Trophoblast cell (in vitro differentiated cells and primary cell): ENCODE results near the gene ISG20L2.

Experiments used
- DNase-seq, 2 donors: peaks; one replicate each; pipeline ENCODE4 v3.0.0-alpha.2; 2016
- H2AFZ ChIP-seq: 2 replicates; pipeline ENCODE4 v1.6.1; 2013; ENCODE audit warnings: low read length, moderate library complexity, mild to moderate bottlenecking; ENCODE audit not compliant: insufficient read depth, poor library complexity
- H2AK5ac ChIP-seq: 2 replicates; pipeline ENCODE4 v1.6.1; 2013; ENCODE audit warnings: mild to moderate bottlenecking, low read length
- H2BK120ac ChIP-seq: 2 replicates; pipeline ENCODE4 v1.6.1; 2013; ENCODE audit warnings: low read length, mild to moderate bottlenecking, moderate library complexity; ENCODE audit not compliant: insufficient read depth, poor library complexity
- H2BK12ac ChIP-seq: 2 replicates; pipeline ENCODE4 v1.6.1; 2013; ENCODE audit warnings: mild to moderate bottlenecking, low read length, moderate library complexity
- H2BK5ac ChIP-seq: 2 replicates; pipeline ENCODE4 v1.6.1; 2013; ENCODE audit warnings: low read length, low read depth, moderate library complexity, mild to moderate bottlenecking; ENCODE audit not compliant: poor library complexity
- H3K14ac ChIP-seq: 2 replicates; pipeline ENCODE4 v1.6.1; 2013; ENCODE audit warnings: mild to moderate bottlenecking, low read length
- H3K18ac ChIP-seq: 2 replicates; pipeline ENCODE4 v1.6.1; 2013; ENCODE audit warnings: mild to moderate bottlenecking, low read length
- H3K23ac ChIP-seq: 2 replicates; pipeline ENCODE4 v1.6.1; 2013; ENCODE audit warnings: low read length
- H3K27ac ChIP-seq: 2 replicates; pipeline ENCODE4 v1.5.1; 2013; ENCODE audit warnings: low read depth, mild to moderate bottlenecking, inconsistent platforms, low read length, moderate library complexity
- H3K27me3 ChIP-seq: 2 replicates; pipeline ENCODE4 v1.6.1; 2013; ENCODE audit warnings: inconsistent platforms, mild to moderate bottlenecking, low read length, moderate library complexity; ENCODE audit not compliant: insufficient read depth
- H3K36me3 ChIP-seq, 2 experiments: 1 replicate in 1 of 2; 2 replicates in 1 of 2; pipeline ENCODE4 v1.6.1; 2013; ENCODE audit warnings: low read length in 2 of 2, mild to moderate bottlenecking in 2 of 2, moderate library complexity in 1 of 2; ENCODE audit not compliant: insufficient read depth in 2 of 2, control insufficient read depth in 1 of 2
- H3K4ac ChIP-seq: 2 replicates; pipeline ENCODE4 v1.6.1; 2013; ENCODE audit warnings: low read depth, mild to moderate bottlenecking, low read length, moderate library complexity
- H3K4me1 ChIP-seq, 2 experiments: 1 replicate in 1 of 2; 2 replicates in 1 of 2; pipeline ENCODE4 v1.6.1; 2013; ENCODE audit warnings: low read length in 2 of 2, mild to moderate bottlenecking in 2 of 2, moderate library complexity in 1 of 2; ENCODE audit not compliant: insufficient read depth in 2 of 2, control insufficient read depth in 1 of 2
- H3K4me2 ChIP-seq: 2 replicates; pipeline ENCODE4 v1.6.1; 2013; ENCODE audit warnings: inconsistent platforms, mild to moderate bottlenecking, low read length, moderate library complexity
- H3K4me3 ChIP-seq: 2 replicates; pipeline ENCODE4 v1.5.1; 2013; ENCODE audit warnings: mild to moderate bottlenecking, low read depth, low read length, inconsistent platforms
- H3K79me1 ChIP-seq: one replicate; pipeline ENCODE4 v1.6.1; 2013; ENCODE audit warnings: low read length
- H3K79me2 ChIP-seq: 2 replicates; pipeline ENCODE4 v1.6.1; 2013; ENCODE audit warnings: low read length, mild to moderate bottlenecking; ENCODE audit not compliant: control insufficient read depth, insufficient read depth, poor library complexity
- H3K9ac ChIP-seq: 2 replicates; pipeline ENCODE4 v1.6.1; 2013; ENCODE audit warnings: mild to moderate bottlenecking, low read length
- H3K9me3 ChIP-seq: 2 replicates; pipeline ENCODE4 v1.6.1; 2013; ENCODE audit warnings: low read depth, mild to moderate bottlenecking, control low read depth, inconsistent platforms, low read length; ENCODE audit not compliant: insufficient read depth
- H4K12ac ChIP-seq: 2 replicates; pipeline ENCODE4 v1.6.1; 2013; ENCODE audit warnings: low read depth, mild to moderate bottlenecking, low read length, moderate library complexity
- H4K8ac ChIP-seq: 2 replicates; pipeline ENCODE4 v1.6.1; 2013; ENCODE audit warnings: low read depth, mild to moderate bottlenecking, low read length, moderate library complexity
- H4K91ac ChIP-seq: one replicate; pipeline ENCODE4 v1.6.1; 2013; ENCODE audit warnings: low read depth, mild to moderate bottlenecking, low read length, moderate library complexity
- WGBS: extraction: QIAGEN DNeasy Blood & Tissue Kit; methylation state at CpG from one replicate; pipeline ENCODE4 v1.1.7; 2013; ENCODE audit warnings: missing lambda C conversion rate; ENCODE audit not compliant: insufficient read length, insufficient coverage; ENCODE audit errors: extremely low coverage; 5-methylcytosine and 5-hydroxymethylcytosine counted together

The ISG20L2 gene

DNA sequence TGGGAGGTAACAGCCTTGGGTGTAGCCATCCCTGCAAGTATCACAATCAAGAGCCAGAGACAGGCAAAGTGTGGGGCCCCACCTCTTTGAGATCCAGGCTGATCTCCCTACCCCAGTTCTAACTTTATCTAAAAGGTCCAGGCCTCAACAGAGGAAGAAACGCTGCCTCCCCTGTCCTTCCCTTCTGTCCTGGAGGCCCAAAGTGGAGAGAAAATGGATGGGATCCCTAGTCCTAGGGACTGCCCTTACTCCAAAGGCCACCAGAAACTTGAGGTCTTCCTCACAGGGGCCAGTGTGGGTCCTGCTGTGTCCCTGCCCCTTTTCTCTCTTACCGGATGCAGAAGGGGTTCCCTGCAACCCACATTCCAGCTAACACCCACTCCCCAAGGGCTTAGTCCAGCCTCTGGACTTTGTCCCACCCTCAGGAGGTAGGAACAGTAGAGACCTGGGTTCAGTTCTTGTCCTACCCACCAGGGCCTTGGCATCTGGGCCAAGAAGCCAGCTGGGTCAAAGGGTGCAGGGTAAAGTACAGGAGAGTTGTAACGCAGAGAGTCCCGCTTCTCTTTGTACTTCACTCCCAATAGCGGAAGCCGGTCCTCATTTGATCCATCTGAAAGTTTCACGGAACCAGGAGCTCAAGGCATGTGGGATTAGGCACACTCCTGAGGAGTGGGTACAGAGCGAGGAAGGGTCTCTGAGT is 21.0 kb upstream of the ISG20L2 start:
- H3K23ac ChIP-seq, result no peak overlapping the region
- no CpG with 5 or more reads among the region's 8 CpGs for WGBS

GRCh38 chr1:156748670-156749418 is 20.3 kb upstream of the ISG20L2 start:
- Histone ChIP-seq H2BK5ac (peak overlapping the region; percentile 98), H3K9ac (no peak overlapping the region), H3K36me3 (peaks cover 21 to 22% of the 10 kb centered on the region in 2 experiments), H3K4me2 (peak overlapping the region; percentile 93), H3K9me3 (peaks cover 2% of the 10 kb centered on the region), H3K4ac (peak overlapping the region; percentile 99), H4K91ac (peak overlapping the region; percentile 99), H3K27ac (peak overlapping the region; percentile 100), H2BK120ac (peak overlapping the region; percentile 81), H2AFZ (no peak overlapping the region), H3K4me1 (peaks cover 39 to 46% of the 10 kb centered on the region in 2 experiments), H3K79me1 (peaks cover 48% of the 10 kb centered on the region), H3K23ac (no peak overlapping the region), H2BK12ac (peak overlapping the region; percentile 87), H2AK5ac (peak overlapping the region; percentile 94), H3K14ac (peak overlapping the region; percentile 90), H3K79me2 (peaks cover 58% of the 10 kb centered on the region), H4K8ac (peak overlapping the region; percentile 82), H3K18ac (peak overlapping the region; percentile 86), H4K12ac (peak overlapping the region; percentile 47), H3K4me3 (no peak overlapping the region), H3K27me3 (no peaks in the 10 kb centered on the region)
- WGBS, result no CpG with 5 or more reads among the region's 9 CpGs
- peak; percentile 56 to 66 for DNase-seq

More for the DNA sequence above, 21.0 kb upstream of the ISG20L2 start:
- H3K27ac ChIP-seq, result peak overlapping the region; percentile 100
- peaks cover 58% of the 10 kb centered on the region for H3K79me2 ChIP-seq
- H3K18ac ChIP-seq, result peak overlapping the region; percentile 86
- H3K79me1 ChIP-seq, result peaks cover 48% of the 10 kb centered on the region
- H2BK5ac ChIP-seq, result peak overlapping the region; percentile 98
- peak overlapping the region; percentile 25 for H4K8ac ChIP-seq
- H3K14ac ChIP-seq, result peak overlapping the region; percentile 98
- H2BK12ac ChIP-seq, result peak overlapping the region; percentile 87
- H3K4me3 ChIP-seq, result no peak overlapping the region
- H2BK120ac ChIP-seq, result peak overlapping the region; percentile 96
- peak overlapping the region; percentile 24 for H3K9ac ChIP-seq
- peak; percentile 9 to 47 for DNase-seq
- peak overlapping the region; percentile 28 for H4K12ac ChIP-seq
- peak overlapping the region; percentile 99 for H3K4ac ChIP-seq
- H3K4me1 ChIP-seq, result peaks cover 39 to 46% of the 10 kb centered on the region in 2 experiments
- peak overlapping the region; percentile 99 for H4K91ac ChIP-seq
- no peaks in the 10 kb centered on the region for H3K27me3 ChIP-seq
- H3K36me3 ChIP-seq, result peaks cover 16 to 18% of the 10 kb centered on the region in 2 experiments
- no peak overlapping the region for H2AFZ ChIP-seq
- H3K4me2 ChIP-seq, result peak overlapping the region; percentile 93
- H3K9me3 ChIP-seq, result peaks cover 2% of the 10 kb centered on the region
- H2AK5ac ChIP-seq, result peak overlapping the region; percentile 94

GRCh38 chr1:156747742-156748669 is 19.4 kb upstream of the ISG20L2 start:
- Histone ChIP-seq H2BK12ac (peak overlapping the region; percentile 87), H3K4me1 (peaks cover 39 to 45% of the 10 kb centered on the region in 2 experiments), H3K4me2 (peak overlapping the region; percentile 55), H2BK120ac (peak overlapping the region; percentile 87), H3K9ac (peak overlapping the region; percentile 23), H2AK5ac (peak overlapping the region; percentile 94), H4K12ac (peak overlapping the region; percentile 92), H3K23ac (no peak overlapping the region), H3K4me3 (no peak overlapping the region), H3K4ac (peak overlapping the region; percentile 99), H3K18ac (peak overlapping the region; percentile 86), H3K79me1 (peaks cover 48% of the 10 kb centered on the region), H4K8ac (peak overlapping the region; percentile 87), H3K27ac (peak overlapping the region; percentile 100), H3K14ac (peak overlapping the region; percentile 94), H3K27me3 (no peaks in the 10 kb centered on the region), H3K9me3 (peaks cover 2% of the 10 kb centered on the region), H2BK5ac (peak overlapping the region; percentile 94), H3K79me2 (peaks cover 58% of the 10 kb centered on the region), H3K36me3 (peaks cover 30 to 31% of the 10 kb centered on the region in 2 experiments), H4K91ac (peak overlapping the region; percentile 99), H2AFZ (no peak overlapping the region)
- DNase-seq, result peak; percentile 15 to 18
- no CpG with 5 or more reads among the region's 8 CpGs for WGBS
